Chondrocyte (in vitro differentiated cells): Measurements from ENCODE around the gene MYO10. TPM values are rescaled to one million over a fixed set of nuclear protein-coding genes. Genes with fewer than 3 reads are reported as not detected.

ENCODE experiments used
- DNase-seq: peaks from one replicate; pipeline ENCODE4 v3.0.0; 2021; ENCODE audit warnings: mixed read lengths, low spot score
- H3K27ac Mint-ChIP-seq: one replicate; pipeline ENCODE4 v1.8.0; 2021; ENCODE audit warnings: mild to moderate bottlenecking, moderate library complexity, mixed read lengths; ENCODE audit not compliant: unreplicated experiment
- H3K27me3 Mint-ChIP-seq: 2 replicates; pipeline ENCODE4 v1.8.0; 2021; ENCODE audit warnings: low read depth, mixed read lengths
- H3K36me3 Mint-ChIP-seq: 2 replicates; pipeline ENCODE4 v1.8.0; 2021; ENCODE audit warnings: low read depth, mixed read lengths
- H3K4me1 Mint-ChIP-seq: 2 replicates; pipeline ENCODE4 v1.8.0; 2021; ENCODE audit warnings: low read depth, mild to moderate bottlenecking, mixed read lengths
- H3K4me3 Mint-ChIP-seq: one replicate; pipeline ENCODE4 v1.8.0; 2021; ENCODE audit warnings: mild to moderate bottlenecking, moderate library complexity, mixed read lengths; ENCODE audit not compliant: unreplicated experiment
- H3K9me3 Mint-ChIP-seq: 2 replicates; pipeline ENCODE4 v1.8.0; 2021; ENCODE audit warnings: low read depth, mixed read lengths
- total RNA-seq: library from RNA; stranded (reverse); gene quantifications from 3 replicates; pipeline ENCODE4 v1.2.1, GENCODE V29; 2021
- TF ChIP-seq, protein P1 (sequence below): fragments of 200-600 bp; sonication (generic); IDR thresholded peaks from 2 replicates; pipeline ENCODE4 v1.5.0; 2021; ENCODE audit warnings: antibody characterized with exemption, mild to moderate bottlenecking, moderate library complexity

MYO10 gene
- total RNA-seq, 1 donor from 2014 or later = 51.9 TPM

DNA sequence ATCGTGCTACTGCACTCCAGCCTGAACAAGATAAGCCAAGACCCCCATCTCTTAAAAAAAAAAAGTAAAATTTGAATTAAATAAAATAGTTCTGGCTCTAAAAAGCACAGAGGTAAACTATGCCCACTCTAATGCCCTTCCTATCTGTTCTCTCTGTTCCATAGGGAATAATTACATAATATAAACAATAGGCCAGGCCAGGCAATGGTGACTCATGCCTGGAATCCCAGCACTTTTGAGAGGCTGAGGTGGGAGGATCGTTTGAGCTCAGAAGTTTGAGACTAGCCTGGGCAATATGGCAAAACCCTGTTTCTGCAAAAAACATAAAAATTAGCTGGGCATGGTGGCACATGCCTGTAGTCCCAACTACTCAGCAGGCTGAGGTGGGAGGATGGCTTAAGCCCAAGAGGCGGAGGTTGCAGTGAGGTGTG, 47.4 kb downstream of the MYO10 start:
- DNase-seq = no peak
- TF ChIP-seq, protein P1, sequence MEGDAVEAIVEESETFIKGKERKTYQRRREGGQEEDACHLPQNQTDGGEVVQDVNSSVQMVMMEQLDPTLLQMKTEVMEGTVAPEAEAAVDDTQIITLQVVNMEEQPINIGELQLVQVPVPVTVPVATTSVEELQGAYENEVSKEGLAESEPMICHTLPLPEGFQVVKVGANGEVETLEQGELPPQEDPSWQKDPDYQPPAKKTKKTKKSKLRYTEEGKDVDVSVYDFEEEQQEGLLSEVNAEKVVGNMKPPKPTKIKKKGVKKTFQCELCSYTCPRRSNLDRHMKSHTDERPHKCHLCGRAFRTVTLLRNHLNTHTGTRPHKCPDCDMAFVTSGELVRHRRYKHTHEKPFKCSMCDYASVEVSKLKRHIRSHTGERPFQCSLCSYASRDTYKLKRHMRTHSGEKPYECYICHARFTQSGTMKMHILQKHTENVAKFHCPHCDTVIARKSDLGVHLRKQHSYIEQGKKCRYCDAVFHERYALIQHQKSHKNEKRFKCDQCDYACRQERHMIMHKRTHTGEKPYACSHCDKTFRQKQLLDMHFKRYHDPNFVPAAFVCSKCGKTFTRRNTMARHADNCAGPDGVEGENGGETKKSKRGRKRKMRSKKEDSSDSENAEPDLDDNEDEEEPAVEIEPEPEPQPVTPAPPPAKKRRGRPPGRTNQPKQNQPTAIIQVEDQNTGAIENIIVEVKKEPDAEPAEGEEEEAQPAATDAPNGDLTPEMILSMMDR = no peak

DNA sequence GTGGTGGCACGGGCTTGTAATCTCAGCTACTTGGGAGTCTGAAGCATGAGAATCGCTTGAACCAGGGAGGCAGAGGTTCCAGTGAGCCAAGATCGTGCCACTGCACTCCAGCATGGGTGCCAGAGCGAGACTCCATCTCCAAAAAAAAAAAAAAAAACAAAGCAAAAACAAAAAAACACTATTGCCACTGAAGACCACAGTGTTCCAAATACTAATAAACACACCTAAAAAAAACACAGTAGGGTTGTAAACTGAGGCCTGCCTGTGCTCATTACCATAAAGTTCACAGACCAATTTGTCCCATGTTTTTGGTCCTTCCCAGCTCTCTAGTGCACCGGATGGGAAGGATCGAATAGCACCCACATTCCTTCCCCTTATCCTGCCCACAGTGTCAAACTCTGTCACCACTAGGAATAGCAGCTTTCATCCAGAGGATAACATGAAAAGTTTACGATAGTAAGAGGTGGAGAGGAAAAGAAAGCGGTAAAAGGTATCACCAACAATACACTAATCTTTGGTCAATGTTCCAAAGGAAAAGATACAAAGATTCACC, 49.2 kb downstream of the MYO10 start:
- no peaks in the 10 kb centered on the region for H3K27me3 Mint-ChIP-seq
- no peaks in the 10 kb centered on the region for H3K9me3 Mint-ChIP-seq
- H3K36me3 Mint-ChIP-seq = no peaks in the 10 kb centered on the region
- H3K4me1 Mint-ChIP-seq = peaks cover 92% of the 10 kb centered on the region
- H3K4me3 Mint-ChIP-seq = peak overlapping the region; percentile 34
- TF ChIP-seq, protein P1 = no peak
- no peak for DNase-seq
- H3K27ac Mint-ChIP-seq = peak overlapping the region; percentile 98

More for the DNA sequence above, 47.4 kb downstream of the MYO10 start:
- no peaks in the 10 kb centered on the region for H3K9me3 Mint-ChIP-seq
- no peaks in the 10 kb centered on the region for H3K36me3 Mint-ChIP-seq
- H3K4me3 Mint-ChIP-seq = no peak overlapping the region
- H3K4me1 Mint-ChIP-seq = peaks cover 80% of the 10 kb centered on the region
- H3K27me3 Mint-ChIP-seq = no peaks in the 10 kb centered on the region
- peak overlapping the region; percentile 95 for H3K27ac Mint-ChIP-seq

DNA sequence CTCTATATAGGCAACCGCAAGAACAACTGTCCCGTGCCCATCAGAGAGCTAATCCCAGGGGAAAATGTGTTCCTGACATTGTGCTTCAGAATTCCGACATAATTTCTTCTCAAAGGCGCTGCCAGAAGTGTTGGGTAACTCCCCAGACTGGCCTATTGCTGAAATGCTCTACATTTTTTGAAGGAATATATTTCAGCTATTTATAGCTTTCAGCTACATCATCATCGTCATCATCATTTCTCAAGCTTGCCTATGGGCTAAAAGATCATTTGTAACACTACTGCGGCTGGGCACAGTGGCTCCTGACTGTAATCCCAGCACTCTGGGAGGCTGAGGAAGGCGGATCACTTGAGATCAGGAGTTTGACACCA, 49.7 kb downstream of the MYO10 start:
- DNase-seq = no peak
- Mint-ChIP-seq H3K4me1 (peaks cover 91% of the 10 kb centered on the region), H3K27me3 (no peaks in the 10 kb centered on the region), H3K36me3 (no peaks in the 10 kb centered on the region), H3K4me3 (peak overlapping the region; percentile 45), H3K27ac (peak overlapping the region; percentile 98), H3K9me3 (no peaks in the 10 kb centered on the region)
- TF ChIP-seq, protein P1 = no peak

DNA sequence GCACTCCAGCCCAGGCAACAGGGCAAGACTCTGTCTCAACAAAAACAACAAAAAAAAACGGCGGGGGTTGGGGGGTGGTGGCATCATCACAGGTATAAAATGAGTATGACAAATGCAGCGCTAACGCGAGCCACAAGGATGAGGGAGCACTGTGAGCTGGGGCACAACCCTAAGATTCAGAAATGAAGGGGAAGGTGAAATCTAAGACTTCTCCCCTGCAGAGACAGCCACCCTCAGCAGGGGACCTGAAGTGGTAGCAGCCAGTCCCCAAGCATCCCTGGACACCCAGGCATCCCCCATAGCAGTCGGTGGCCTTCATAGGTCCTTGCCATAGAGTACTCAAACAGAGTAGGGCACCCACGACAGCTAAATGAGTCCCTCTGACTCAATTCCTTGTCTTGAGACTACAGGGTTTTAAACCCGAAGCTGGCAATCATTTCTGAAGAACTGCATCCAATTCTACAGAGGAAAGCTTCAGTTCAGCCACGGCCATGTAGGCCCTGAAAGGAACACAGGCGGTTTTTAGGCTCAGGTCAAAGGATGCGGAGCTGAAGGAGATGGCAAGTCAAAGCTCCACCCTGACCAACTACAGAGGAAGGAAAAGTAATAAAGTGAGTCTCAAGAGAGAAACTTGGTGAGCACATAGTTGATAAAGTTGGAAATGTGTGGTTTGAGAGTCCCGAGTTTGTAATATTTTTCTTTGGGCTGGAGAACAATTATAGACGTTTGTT, 50.3 kb downstream of the MYO10 start:
- H3K9me3 Mint-ChIP-seq = no peaks in the 10 kb centered on the region
- no peak for DNase-seq
- peak overlapping the region; percentile 45 for H3K4me3 Mint-ChIP-seq
- H3K27me3 Mint-ChIP-seq = no peaks in the 10 kb centered on the region
- peaks cover 91% of the 10 kb centered on the region for H3K4me1 Mint-ChIP-seq
- no peaks in the 10 kb centered on the region for H3K36me3 Mint-ChIP-seq
- TF ChIP-seq, protein P1 = no peak
- H3K27ac Mint-ChIP-seq = peak overlapping the region; percentile 98

DNA sequence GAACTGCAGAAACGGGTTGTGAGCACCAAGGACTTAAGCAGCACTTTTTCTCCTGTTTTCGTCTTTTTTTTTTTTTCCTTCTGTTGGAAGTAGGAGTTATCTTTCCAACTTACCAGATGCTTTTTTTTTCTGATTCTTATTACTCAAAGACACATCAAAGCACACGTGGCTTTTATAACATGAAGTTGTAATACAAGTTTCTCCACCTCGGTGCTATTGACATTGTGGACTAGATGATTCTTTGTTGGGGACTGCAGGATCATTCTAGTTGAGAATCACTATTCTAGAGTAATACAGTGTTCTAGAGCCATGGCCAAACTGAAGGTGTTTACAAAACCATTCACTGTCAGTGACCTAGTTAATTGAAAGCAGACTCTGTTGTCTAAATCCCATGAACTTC, 51.5 kb downstream of the MYO10 start:
- no peaks in the 10 kb centered on the region for H3K36me3 Mint-ChIP-seq
- H3K27me3 Mint-ChIP-seq = no peaks in the 10 kb centered on the region
- DNase-seq = no peak
- TF ChIP-seq, protein P1 = no peak
- H3K4me3 Mint-ChIP-seq = no peak overlapping the region
- no peaks in the 10 kb centered on the region for H3K9me3 Mint-ChIP-seq
- peak overlapping the region; percentile 98 for H3K27ac Mint-ChIP-seq
- H3K4me1 Mint-ChIP-seq = peaks cover 90% of the 10 kb centered on the region
